DMS153 treated with DMSO at 0.1 percent for 48 hours (cell line): ENCODE results near the gene NMT1.

Source experiments
- DNase-seq: peaks from one replicate; lab custom pipeline; 2025; ENCODE audit not compliant: unreplicated experiment; lab: John Stamatoyannopoulos, UW

Gene NMT1

GRCh38 chr17:45132572-45133463 lies 71.7 kb downstream of the NMT1 start:
- DNase-seq: peak; percentile 19

DNA sequence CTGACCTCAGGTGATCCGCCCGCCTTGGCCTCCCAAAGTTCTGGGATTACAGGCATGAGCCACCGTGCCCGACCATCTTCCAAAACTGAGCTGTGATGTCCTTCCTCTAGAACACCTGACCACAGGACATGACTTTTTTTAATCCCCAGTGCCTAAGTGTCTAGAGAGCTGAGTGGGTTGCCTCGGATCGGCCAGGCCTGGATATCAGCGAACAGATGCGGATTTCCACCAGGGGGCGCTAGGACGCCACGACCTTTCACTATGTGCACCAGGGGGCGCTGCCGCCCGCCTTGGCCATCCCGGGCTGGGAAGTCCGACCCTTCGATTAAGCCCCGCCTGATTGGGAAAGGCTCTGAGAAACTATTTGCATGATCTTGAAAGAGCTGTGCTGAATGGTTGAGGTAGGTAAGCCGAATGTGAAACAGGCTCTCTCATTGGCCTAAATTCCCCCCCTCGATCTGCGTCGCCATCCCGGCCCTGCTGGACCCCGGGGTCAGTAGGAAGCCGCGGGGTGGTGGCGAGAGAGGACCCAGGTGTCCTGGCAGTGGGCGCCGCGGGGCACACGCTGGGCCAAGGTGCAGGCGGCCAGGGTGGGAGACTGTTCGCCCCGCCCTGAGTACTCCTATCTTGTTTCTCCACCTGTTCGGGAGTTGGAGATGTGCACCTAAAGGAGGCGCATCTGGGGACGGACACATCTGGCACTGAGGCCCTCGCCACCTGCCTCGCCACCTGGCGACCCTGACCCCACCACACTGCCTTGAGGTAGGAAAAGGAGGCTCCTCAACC lies 74.3 kb downstream of the NMT1 start, which contains the start of gene ACBD4:
Gene ACBD4, plus strand, starts transcription at position 496 of the 786 bp plus-strand sequence. CDS start 458 bp downstream, outside the sequence.
- peak; percentile 91 for DNase-seq

DNA sequence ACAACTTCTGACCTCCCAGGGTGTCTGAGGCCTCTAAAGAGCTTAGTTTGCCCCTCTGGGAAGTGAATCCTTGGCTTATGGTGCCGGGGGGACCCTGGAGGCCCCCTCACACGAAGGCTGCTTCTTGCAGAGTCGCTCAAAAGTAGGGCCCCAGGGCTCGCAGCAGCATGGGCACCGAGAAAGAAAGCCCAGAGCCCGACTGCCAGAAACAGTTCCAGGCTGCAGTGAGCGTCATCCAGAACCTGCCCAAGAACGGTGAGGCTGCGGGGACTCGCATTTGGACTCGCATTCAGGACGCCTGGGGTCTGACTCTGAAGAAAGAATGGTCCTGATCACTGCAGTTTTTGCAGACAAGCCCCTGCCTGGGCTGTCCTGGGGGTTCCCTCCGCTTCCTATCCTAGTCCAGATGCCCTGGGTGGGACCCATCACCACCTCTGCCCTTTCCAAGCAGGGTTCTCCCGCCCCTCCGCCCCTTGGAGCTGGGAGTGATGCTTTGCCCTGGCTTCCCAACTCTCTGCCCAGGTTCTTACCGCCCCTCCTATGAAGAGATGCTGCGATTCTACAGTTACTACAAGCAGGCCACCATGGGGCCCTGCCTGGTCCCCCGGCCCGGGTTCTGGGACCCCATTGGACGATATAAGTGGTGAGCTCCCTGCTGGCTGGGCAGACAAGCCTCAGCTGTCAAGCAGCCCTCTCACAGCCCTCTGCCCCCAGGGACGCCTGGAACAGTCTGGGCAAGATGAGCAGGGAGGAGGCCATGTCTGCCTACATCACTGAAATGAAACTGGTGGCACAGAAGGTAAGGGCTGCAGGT lies 75.1 kb downstream of the NMT1 start:
- no peak for DNase-seq

DNA sequence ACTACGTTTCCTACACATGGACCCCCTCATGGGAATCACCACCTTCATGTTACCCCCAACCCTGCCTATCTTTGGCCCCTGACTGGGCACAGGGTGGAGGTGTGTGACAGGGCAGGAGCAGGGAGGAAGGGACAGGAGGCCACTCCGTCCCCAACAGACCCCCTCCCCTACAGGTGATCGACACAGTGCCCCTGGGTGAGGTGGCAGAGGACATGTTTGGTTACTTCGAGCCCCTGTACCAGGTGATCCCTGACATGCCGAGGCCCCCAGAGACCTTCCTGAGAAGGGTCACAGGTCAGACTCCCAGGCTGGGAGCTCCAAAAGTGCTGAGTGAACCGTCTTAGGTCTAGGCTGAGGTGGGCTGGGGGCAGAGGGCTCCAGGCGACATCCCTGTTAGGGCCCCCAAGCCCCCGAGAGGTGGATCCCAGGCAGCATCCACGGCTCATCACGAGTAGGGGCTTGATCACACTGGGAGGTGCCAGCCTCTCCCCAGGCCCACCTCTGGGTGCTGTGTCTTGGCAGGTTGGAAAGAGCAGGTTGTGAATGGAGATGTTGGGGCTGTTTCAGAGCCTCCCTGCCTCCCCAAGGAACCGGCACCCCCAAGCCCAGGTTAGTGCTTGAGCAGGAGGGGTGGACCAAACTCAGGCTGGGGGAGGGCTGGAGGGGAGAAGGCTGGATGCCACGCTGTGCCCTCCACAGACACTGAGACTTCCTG lies 75.9 kb downstream of the NMT1 start:
- no peak for DNase-seq

DNA sequence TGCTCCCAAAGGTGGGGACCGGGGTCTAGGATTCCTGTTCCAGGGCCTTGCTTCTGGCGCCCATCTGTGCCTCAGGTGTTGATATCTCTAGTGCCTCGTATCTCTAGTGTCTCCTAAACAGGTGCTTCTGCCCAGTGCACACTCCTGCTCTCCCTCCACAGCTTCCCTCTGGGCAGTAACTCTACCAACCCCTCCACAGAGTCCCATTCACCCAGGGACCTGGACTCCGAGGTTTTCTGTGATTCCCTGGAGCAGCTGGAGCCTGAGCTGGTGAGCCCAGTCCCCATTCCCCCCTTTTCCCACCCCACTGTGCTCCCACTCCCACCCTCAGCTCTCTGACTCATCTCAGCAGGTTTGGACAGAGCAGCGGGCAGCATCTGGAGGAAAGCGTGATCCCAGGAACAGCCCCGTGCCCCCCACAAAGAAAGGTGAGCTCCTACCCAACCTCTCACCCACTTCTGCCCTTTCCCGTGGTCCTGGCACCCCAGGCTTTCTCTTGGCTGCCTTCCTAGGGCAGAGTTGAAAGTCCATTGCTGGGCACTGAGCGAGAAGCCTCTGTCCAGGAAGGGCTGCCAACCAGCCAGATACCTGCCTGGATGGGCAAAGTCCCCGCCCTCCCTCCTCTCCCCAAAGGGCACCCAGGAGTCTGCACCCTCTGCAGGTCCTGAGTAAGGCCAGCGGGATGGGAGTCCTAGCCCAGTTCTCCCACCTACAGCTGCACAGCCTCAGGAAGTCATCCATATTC lies 76.6 kb downstream of the NMT1 start:
- no peak for DNase-seq

DNA sequence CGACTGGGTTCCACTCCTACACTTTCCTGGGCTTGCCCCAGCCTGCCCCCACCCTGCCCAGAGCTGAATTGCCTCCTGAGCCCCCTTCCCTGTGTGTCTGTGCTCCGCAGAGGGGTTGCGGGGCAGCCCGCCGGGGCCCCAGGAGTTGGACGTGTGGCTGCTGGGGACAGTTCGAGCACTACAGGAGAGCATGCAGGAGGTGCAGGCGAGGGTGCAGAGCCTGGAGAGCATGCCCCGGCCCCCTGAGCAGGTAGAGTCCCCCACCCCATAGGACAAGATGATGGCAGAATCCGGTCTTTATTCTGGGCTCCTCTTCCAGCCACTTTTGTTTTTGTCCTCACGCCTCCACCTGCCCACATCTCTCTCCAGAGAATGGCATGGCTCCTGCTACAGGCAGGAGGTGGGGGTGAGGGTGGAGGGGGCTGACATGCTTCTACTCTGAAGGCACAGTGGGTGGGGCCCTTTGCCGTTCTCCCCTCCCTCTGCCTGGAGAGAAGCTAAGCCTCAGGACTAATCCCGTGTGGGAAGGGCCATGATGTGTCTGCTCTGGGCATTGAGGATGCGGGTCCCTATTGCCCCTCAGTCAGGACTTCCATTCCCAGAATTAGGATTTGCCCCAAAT lies 77.9 kb downstream of the NMT1 start:
- DNase-seq: no peak

DNA sequence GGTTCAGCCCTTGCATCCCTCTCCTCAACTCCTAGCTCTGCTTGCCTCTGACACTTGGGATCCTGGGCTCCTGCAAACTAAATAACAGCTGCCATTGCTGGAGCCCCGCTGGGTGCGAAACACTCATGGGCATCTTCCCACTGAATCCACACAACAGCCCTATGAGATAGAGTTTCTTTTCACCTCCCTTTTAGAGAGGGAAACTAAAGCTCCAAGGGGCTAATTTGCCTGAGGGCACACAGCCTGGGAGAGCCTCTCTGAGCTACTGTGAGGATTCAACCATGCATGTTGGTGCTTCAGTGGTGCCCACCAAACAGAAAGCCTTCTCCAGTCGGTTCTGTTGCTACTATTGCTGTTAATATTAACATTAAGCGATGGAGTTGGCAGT lies 78.4 kb downstream of the NMT1 start:
- no peak for DNase-seq

- DNase-seq: no peak
These were observed 82.1 kb downstream of the NMT1 start for GRCh38 chr17:45143094-45143670.

DNA sequence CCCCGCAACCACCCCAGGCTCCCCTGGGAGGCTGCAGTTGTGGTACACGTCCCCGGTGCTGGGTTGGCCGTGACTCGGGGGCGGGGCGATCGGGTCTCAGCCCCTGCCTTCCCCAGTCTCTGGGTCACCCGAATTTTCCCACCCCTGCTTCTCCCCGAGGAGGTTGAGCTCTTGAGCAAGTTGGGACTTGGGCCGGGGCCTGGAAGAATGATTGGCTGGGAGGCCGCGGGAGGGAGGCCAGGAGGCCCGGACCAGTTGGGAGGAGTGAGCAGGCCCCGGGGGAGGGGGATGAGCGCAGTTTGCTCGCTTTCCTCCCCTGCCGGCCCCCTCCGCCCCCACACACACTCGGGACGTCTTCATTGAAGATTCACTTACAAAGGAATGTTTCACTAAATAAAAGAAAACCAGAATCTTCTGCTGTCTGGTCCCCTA lies 82.7 kb downstream of the NMT1 start:
- DNase-seq: no peak

DNA sequence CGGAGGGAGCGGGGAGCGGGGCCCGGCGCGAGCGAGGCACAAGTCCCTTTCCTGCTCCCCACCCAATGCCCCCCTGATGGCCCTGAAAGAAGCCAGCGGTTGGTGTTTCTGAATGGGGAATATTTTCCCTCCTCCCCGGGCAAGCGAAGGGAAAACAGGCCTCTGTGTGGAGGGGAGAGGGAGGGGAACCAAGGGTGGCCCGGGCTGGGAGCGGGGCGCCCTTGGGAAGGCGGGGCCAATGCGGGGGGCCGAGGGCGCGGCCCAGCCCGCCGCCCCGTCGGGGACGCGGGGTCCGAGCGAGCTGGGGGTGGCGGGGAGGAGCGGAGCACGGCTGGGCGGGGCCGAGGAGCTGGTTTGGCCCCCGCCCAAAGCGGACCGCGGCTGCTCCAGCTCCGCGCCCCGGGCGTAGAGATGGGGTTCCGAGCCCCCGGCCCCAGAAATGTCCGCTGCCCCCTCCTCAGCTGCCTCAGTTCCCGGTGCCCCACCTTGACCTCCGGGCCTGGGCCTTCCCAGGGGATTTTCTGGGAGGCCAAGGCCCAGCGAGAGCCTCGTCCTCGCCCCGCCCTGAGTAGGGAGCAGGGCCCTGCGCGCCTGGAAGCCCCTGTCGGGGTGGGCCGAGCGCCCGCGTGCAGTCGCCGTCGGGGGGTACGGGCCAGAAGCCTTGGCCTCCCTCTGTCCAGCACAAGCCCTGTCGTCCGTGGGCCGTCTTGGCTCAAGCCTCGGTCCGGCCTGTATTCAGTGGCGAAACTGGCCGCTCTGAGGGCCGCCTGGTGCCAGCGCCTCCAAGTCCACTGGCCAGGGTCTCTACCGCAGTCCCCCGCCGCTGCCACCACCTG lies 83.3 kb downstream of the NMT1 start:
- no peak for DNase-seq

DNA sequence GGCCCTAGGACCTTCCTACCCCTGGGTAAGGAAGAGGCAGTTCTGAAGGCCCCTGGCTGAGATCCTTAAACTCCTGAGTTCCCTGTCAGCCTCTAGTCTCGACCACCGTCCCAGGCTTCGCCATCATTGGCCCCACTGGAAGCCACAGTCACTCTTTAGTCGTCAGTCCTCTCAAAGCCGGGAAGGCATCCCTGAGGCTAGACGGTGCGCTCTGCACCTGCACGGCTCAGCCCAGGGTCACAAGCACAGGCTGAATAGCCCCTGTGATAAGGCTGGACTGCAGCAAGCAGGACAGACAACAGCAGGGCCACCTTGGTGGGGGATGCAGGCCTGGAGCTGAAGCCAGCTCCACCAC lies 83.9 kb downstream of the NMT1 start:
- DNase-seq: no peak

DNA sequence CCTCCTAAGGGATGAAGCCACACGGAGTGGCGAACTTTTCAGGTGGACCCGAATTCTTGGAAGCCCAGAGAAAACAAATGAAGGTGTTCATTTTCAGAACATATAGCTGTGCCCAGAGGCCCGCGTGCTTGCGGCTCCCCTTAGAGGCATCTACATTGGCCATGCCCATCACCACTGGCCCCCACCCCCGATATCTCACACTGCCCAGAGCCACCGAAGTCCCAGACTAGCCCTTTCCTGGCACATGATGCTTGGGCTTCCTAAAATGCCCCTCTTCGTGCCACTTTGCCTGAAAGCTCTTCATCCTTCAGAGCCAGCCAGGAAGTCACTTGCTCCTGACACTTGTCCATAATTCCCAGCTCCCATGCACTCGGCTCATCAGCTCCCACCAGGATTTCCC lies 85.0 kb downstream of the NMT1 start:
- no peak for DNase-seq

GRCh38 chr17:45146592-45146889 lies 85.4 kb downstream of the NMT1 start:
- DNase-seq: no peak

DNA sequence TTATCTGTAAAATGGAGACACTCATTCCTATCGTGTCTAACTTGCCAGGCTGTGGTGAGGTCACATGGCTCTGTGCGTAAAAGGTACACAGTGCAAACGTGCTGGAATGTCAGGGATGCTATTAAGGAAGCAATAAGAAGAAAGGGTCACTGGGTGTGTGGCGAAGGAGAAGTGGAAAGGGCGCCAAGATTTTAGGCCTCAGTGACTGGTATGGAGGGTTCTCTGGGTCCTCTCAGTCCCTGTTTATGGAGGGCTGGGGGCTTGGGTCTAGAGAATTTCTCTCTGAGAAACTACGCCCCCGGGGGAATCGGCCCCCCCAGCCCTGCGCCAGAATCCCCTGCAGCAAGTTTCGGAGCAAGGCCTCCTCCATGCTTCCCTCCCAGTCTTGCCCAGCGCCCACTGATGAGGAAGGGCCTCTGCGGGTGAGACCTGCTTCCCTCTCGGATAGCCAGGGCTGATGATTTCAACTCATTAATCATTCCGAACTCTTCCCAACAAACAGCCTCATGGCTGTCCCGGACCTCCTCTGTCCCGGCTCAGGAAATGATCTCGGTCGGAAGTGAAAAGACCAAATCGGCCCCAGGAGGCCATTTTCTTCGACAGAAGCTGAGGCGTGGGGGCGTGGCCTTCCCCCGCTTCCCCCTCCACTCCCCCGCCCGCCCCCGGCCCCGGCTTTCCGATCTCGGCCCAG lies 85.9 kb downstream of the NMT1 start:
- DNase-seq: peak; percentile 78

- peak; percentile 91 for DNase-seq
These were observed 86.6 kb downstream of the NMT1 start for GRCh38 chr17:45147581-45148182.

- DNase-seq: peak; percentile 99
These were observed 87.3 kb downstream of the NMT1 start, which contains the start of gene HEXIM1 for GRCh38 chr17:45148183-45149036. Gene HEXIM1 (plus strand): TSS chr17:45148475. CDS start chr17:45149191, 716 bp downstream.
